Measurements from ENCODE around the gene FBXW8.

- no peak for TF ChIP-seq POLR2A (IDR thresholded peaks at IDR 0.05; ENCODE audit: low read length)
- TF ChIP-seq GATA1 (IDR thresholded peaks at IDR 0.05; ENCODE audit: low read depth, low read length): no peak
Observed at GRCh38 chr12:117080661-117081144, 170.0 kb downstream of the FBXW8 start.
